Measurements from ENCODE around the gene NKAIN2. TPM values are rescaled to one million over a fixed set of nuclear protein-coding genes. Genes with fewer than 3 reads are reported as not detected.

Gene NKAIN2
- total RNA-seq, 4 donors from 2014 or later, result 0.31 to 0.58 (median 0.39) TPM; not detected in 1

GRCh38 chr6:123899745-123900144, 96.1 kb downstream of the NKAIN2 start:
- no peak for ATAC-seq
- Histone ChIP-seq H3K4me3 (no peak overlapping the region), H3K27me3 (no peaks in the 10 kb centered on the region), H3K4me1 (no peaks in the 10 kb centered on the region), H3K9me3 (no peaks in the 10 kb centered on the region), H3K36me3 (no peaks in the 10 kb centered on the region), H3K27ac (no peak overlapping the region)
- TF ChIP-seq CTCF (IDR thresholded peaks at IDR 0.05 in 4 of 5, conservative IDR thresholded peaks at IDR 0.05 in 1 of 5), result no peak
- TF ChIP-seq POLR2A (IDR thresholded peaks at IDR 0.05), result no peak
- intact Hi-C loops (cut with DNase I; ENCODE audit: low total_unique reads), result no loop called here
- in situ Hi-C loops (cut with MboI; ENCODE audit: low sequenced_read_pairs in 4 of 4), result no loop called here
- DNase-seq, result no peak

GRCh38 chr6:123901436-123901835, 97.8 kb downstream of the NKAIN2 start:
- DNase-seq (no peak), ATAC-seq (no peak)
- no peak overlapping the region for H3K27ac ChIP-seq
- no peak overlapping the region for H3K4me3 ChIP-seq
- intact Hi-C loops (cut with DNase I; ENCODE audit: low total_unique reads), result no loop called here
- no peaks in the 10 kb centered on the region for H3K27me3 ChIP-seq
- TF ChIP-seq CTCF (IDR thresholded peaks at IDR 0.05 in 4 of 5, conservative IDR thresholded peaks at IDR 0.05 in 1 of 5) (no peak), POLR2A (IDR thresholded peaks at IDR 0.05) (no peak)
- no peaks in the 10 kb centered on the region for H3K9me3 ChIP-seq
- in situ Hi-C loops (cut with MboI; ENCODE audit: low sequenced_read_pairs in 4 of 4), result no loop called here
- no peaks in the 10 kb centered on the region for H3K36me3 ChIP-seq
- H3K4me1 ChIP-seq, result no peaks in the 10 kb centered on the region

- no peaks in the 10 kb centered on the region for H3K9me3 ChIP-seq
Observed at GRCh38 chr6:123902738-123903313, 99.2 kb downstream of the NKAIN2 start.

GRCh38 chr6:123904228-123904627, 100.6 kb downstream of the NKAIN2 start:
- in situ Hi-C loops (cut with MboI; ENCODE audit: low sequenced_read_pairs in 4 of 4) (no loop called here), intact Hi-C loops (cut with DNase I; ENCODE audit: low total_unique reads) (no loop called here)
- Histone ChIP-seq H3K36me3 (no peaks in the 10 kb centered on the region), H3K4me1 (no peaks in the 10 kb centered on the region), H3K9me3 (no peaks in the 10 kb centered on the region), H3K27me3 (no peaks in the 10 kb centered on the region), H3K4me3 (no peak overlapping the region), H3K27ac (no peak overlapping the region)
- DNase-seq, result no peak
- no peak for ATAC-seq
- TF ChIP-seq POLR2A (IDR thresholded peaks at IDR 0.05) (no peak), CTCF (IDR thresholded peaks at IDR 0.05 in 4 of 5, conservative IDR thresholded peaks at IDR 0.05 in 1 of 5) (no peak)

More at GRCh38 chr6:123902738-123903313, 99.2 kb downstream of the NKAIN2 start:
- TF ChIP-seq CTCF (IDR thresholded peaks at IDR 0.05 in 4 of 5, conservative IDR thresholded peaks at IDR 0.05 in 1 of 5), result no peak
- intact Hi-C loops (cut with DNase I; ENCODE audit: low total_unique reads) (no loop called here), in situ Hi-C loops (cut with MboI; ENCODE audit: low sequenced_read_pairs in 4 of 4) (no loop called here)
- H3K4me3 ChIP-seq, result no peak overlapping the region
- no peaks in the 10 kb centered on the region for H3K36me3 ChIP-seq
- no peak overlapping the region for H3K27ac ChIP-seq
- DNase-seq (no peak), ATAC-seq (no peak)
- H3K27me3 ChIP-seq, result no peaks in the 10 kb centered on the region
- no peaks in the 10 kb centered on the region for H3K4me1 ChIP-seq

- no peak for TF ChIP-seq CTCF (IDR thresholded peaks at IDR 0.05 in 4 of 5, conservative IDR thresholded peaks at IDR 0.05 in 1 of 5)
- TF ChIP-seq POLR2A (IDR thresholded peaks at IDR 0.05), result no peak
Observed at GRCh38 chr6:123908797-123909196, 105.1 kb downstream of the NKAIN2 start.

More at GRCh38 chr6:123908797-123909196, 105.1 kb downstream of the NKAIN2 start:
- no peak overlapping the region for H3K4me3 ChIP-seq
- DNase-seq (no peak), ATAC-seq (no peak)
- no peak overlapping the region for H3K27ac ChIP-seq
- no peaks in the 10 kb centered on the region for H3K9me3 ChIP-seq
- in situ Hi-C loops (cut with MboI; ENCODE audit: low sequenced_read_pairs in 4 of 4) (no loop called here), intact Hi-C loops (cut with DNase I; ENCODE audit: low total_unique reads) (no loop called here)
- H3K27me3 ChIP-seq, result no peaks in the 10 kb centered on the region
- H3K4me1 ChIP-seq, result no peaks in the 10 kb centered on the region
- no peaks in the 10 kb centered on the region for H3K36me3 ChIP-seq
